CD14-positive monocyte (primary cell): ENCODE measurements around the gene PCGF1. TPM values are rescaled to one million over a fixed set of nuclear protein-coding genes. Genes with fewer than 3 reads are reported as not detected.

ENCODE experiments used
- DNase-seq, 3 donors: peaks; one replicate each; pipeline ENCODE4 v3.0.0-alpha.2; 2011 to 2022
- H2AFZ ChIP-seq: 2 replicates; pipeline ENCODE4 v1.6.0; 2012; ENCODE audit warnings: mild to moderate bottlenecking, low read depth, low read length, inconsistent platforms; ENCODE audit not compliant: insufficient read depth, poor library complexity, severe bottlenecking
- H3K27ac ChIP-seq, 2 donors: 1 replicate in 1 of 2; 2 replicates in 1 of 2; pipeline ENCODE4 v1.5.1; 2012 to 2013; ENCODE audit warnings: low read length in 2 of 2, control low read depth in 1 of 2, inconsistent platforms in 1 of 2, low read depth in 1 of 2, mild to moderate bottlenecking in 1 of 2
- H3K27me3 ChIP-seq, 2 donors: one replicate each; pipeline versions ENCODE4 v1.6.0 to v1.6.1; 2011 to 2013; ENCODE audit warnings: low read length in 2 of 2; ENCODE audit not compliant: control insufficient read depth in 2 of 2, insufficient read depth in 2 of 2
- H3K36me3 ChIP-seq, 2 donors: replicated peaks in 1 of 2; 1 replicate in 1 of 2; 2 replicates in 1 of 2; pipeline versions ENCODE4 v1.5.1 to v1.6.1; 2012 to 2013; ENCODE audit warnings: low read length in 2 of 2, control low read depth in 1 of 2, inconsistent platforms in 1 of 2, mild to moderate bottlenecking in 1 of 2; ENCODE audit not compliant: insufficient read depth in 2 of 2, control insufficient read depth in 1 of 2
- H3K4me1 ChIP-seq, 2 donors: 1 replicate in 1 of 2; 2 replicates in 1 of 2; pipeline versions ENCODE4 v1.5.1 to v1.6.1; 2012 to 2013; ENCODE audit warnings: low read length in 2 of 2, control low read depth in 1 of 2, inconsistent platforms in 1 of 2, mild to moderate bottlenecking in 1 of 2, moderate library complexity in 1 of 2; ENCODE audit not compliant: insufficient read depth in 2 of 2, control insufficient read depth in 1 of 2
- H3K4me2 ChIP-seq: replicated peaks from 2 replicates; pipeline ENCODE3; 2012; ENCODE audit warnings: low read length, moderate library complexity, mild to moderate bottlenecking; ENCODE audit not compliant: poor library complexity, severe bottlenecking; ENCODE audit errors: extremely low read depth
- H3K4me3 ChIP-seq, 3 experiments: fragments of 200-600 bp in 1 of 3; sonication (generic) in 1 of 3; replicated peaks in 1 of 3; 1 replicate in 2 of 3; 2 replicates in 1 of 3; pipeline ENCODE4 v1.5.1; 2011 to 2013; ENCODE audit warnings: low read length in 3 of 3, mild to moderate bottlenecking in 3 of 3, control low read depth in 2 of 3, low read depth in 2 of 3, inconsistent platforms in 1 of 3, moderate library complexity in 1 of 3
- H3K79me2 ChIP-seq: 2 replicates; pipeline ENCODE4 v1.6.0; 2012; ENCODE audit warnings: mild to moderate bottlenecking, control low read depth, inconsistent platforms, low read length, moderate library complexity; ENCODE audit not compliant: insufficient read depth
- H3K9ac ChIP-seq: 2 replicates; pipeline ENCODE4 v1.6.0; 2017; ENCODE audit warnings: low read length, mild to moderate bottlenecking; ENCODE audit not compliant: insufficient read depth, poor library complexity, severe bottlenecking
- H3K9me3 ChIP-seq, 2 donors: replicated peaks in 1 of 2; 1 replicate in 1 of 2; 2 replicates in 1 of 2; pipeline versions ENCODE4 v1.5.1 to v1.6.1; 2012 to 2013; ENCODE audit warnings: low read length in 2 of 2, control low read depth in 1 of 2; ENCODE audit not compliant: control insufficient read depth in 1 of 2, insufficient read depth in 1 of 2
- H4K20me1 ChIP-seq: 2 replicates; pipeline ENCODE4 v1.6.0; 2012; ENCODE audit warnings: mild to moderate bottlenecking, low read length, control low read depth, moderate library complexity; ENCODE audit not compliant: insufficient read depth
- H3K27ac Mint-ChIP-seq, 7 donors: one replicate each; pipeline ENCODE4 v1.8.0; 2020; ENCODE audit warnings: mild to moderate bottlenecking in 7 of 7, mixed read lengths in 7 of 7, moderate library complexity in 6 of 7, inconsistent platforms in 2 of 7
- H3K27me3 Mint-ChIP-seq, 3 donors: one replicate each; pipeline ENCODE4 v1.8.0; 2021 to 2022; ENCODE audit warnings: low read depth in 3 of 3, mild to moderate bottlenecking in 3 of 3, mixed read lengths in 3 of 3, moderate library complexity in 3 of 3, inconsistent platforms in 1 of 3
- H3K36me3 Mint-ChIP-seq, 2 donors: one replicate each; pipeline ENCODE4 v1.8.0; 2020; ENCODE audit warnings: mixed read lengths in 2 of 2, inconsistent platforms in 1 of 2, mild to moderate bottlenecking in 1 of 2
- H3K4me1 Mint-ChIP-seq: one replicate; pipeline ENCODE4 v1.8.0; 2020; ENCODE audit warnings: mild to moderate bottlenecking, mixed read lengths
- H3K4me3 Mint-ChIP-seq, 2 donors: one replicate each; pipeline ENCODE4 v1.8.0; 2020; ENCODE audit warnings: mild to moderate bottlenecking in 2 of 2, mixed read lengths in 2 of 2, moderate library complexity in 1 of 2
- H3K9me3 Mint-ChIP-seq, 7 donors: one replicate each; pipeline ENCODE4 v1.8.0; 2020 to 2022; ENCODE audit warnings: mixed read lengths in 7 of 7, mild to moderate bottlenecking in 6 of 7, moderate library complexity in 6 of 7, inconsistent platforms in 2 of 7
- CTCF ChIP-seq: fragments of 200-600 bp; IDR thresholded peaks from one replicate; pipeline ENCODE4 v1.8.0; 2022; ENCODE audit warnings: antibody characterized with exemption, mild to moderate bottlenecking
- WGBS: methylation state at CpG from one replicate; pipeline ENCODE4 v1.1.5; 2013; ENCODE audit warnings: missing lambda C conversion rate; ENCODE audit not compliant: insufficient coverage; 5-methylcytosine and 5-hydroxymethylcytosine counted together
- intact Hi-C, 2 donors: fragments of 100-400 bp; cut with micrococcal nuclease; formaldehyde crosslinking; loops; one replicate each; pipeline versions ENCODE4 v1.15.0 to v1.15.1; 2023
- polyA plus RNA-seq, 3 donors: library from polyadenylated mRNA; depleted of rRNA in 1 of 3; unstranded in 2 of 3; stranded (reverse) in 1 of 3; fragments of 300-500 nt in 2 of 3; fragments of >200 nt in 1 of 3; fragmentation: Illumina TruSeq in 2 of 3; gene quantifications; 1 replicate in 2 of 3; 2 replicates in 1 of 3; pipeline ENCODE4 v1.2.3, GENCODE V29; 2012 to 2021

The PCGF1 gene
- polyA plus RNA-seq, 3 donors = 18.0 to 30.5 (median 20.5) TPM

- Mint-ChIP-seq H3K27ac (no peak overlapping the region), H3K36me3 (peaks cover 19 to 21% of the 10 kb centered on the region in 2 donors), H3K27me3 (peaks cover 4 to 5% (median 4%) of the 10 kb centered on the region in 3 donors), H3K4me1 (peaks cover 26% of the 10 kb centered on the region), H3K4me3 (no peak overlapping the region), H3K9me3 (no peaks in the 10 kb centered on the region)
- Histone ChIP-seq H3K4me3 (no peak overlapping the region), H3K27ac (no peak overlapping the region), H3K79me2 (peaks cover under 1% of the 10 kb centered on the region), H3K9ac (no peak overlapping the region), H3K9me3 (no peaks in the 10 kb centered on the region), H3K4me2 (no peak overlapping the region), H3K36me3 (peaks cover 6 to 18% of the 10 kb centered on the region in 2 donors), H3K4me1 (peaks cover 17 to 23% of the 10 kb centered on the region in 2 donors), H3K27me3 (no peaks in the 10 kb centered on the region), H2AFZ (no peak overlapping the region), H4K20me1 (no peaks in the 10 kb centered on the region)
- 99% methylated on average over 10 of the region's 10 CpGs for WGBS
- no peak for DNase-seq
- intact Hi-C loops = loop anchor here in 1 of 2 donors (10.0 kb wide), 1 partner anchor 49 kb away; no protein-coding TSS in a partner anchor
- no peak for TF ChIP-seq CTCF
Observed at GRCh38 chr2:74535440-74535965, 28.0 kb upstream of the PCGF1 start.

GRCh38 chr2:74534411-74534810 is 26.9 kb upstream of the PCGF1 start:
- intact Hi-C loops = loop anchor here in 1 of 2 donors (10.0 kb wide), 1 partner anchor 50 kb away; no protein-coding TSS in a partner anchor
- Histone ChIP-seq H3K9ac (no peak overlapping the region), H3K27ac (no peak overlapping the region), H3K4me3 (no peak overlapping the region), H3K4me1 (peaks cover 18 to 24% of the 10 kb centered on the region in 2 donors), H2AFZ (no peak overlapping the region), H3K9me3 (no peaks in the 10 kb centered on the region), H3K27me3 (no peaks in the 10 kb centered on the region), H3K36me3 (peaks cover 6 to 18% of the 10 kb centered on the region in 2 donors), H3K4me2 (no peak overlapping the region), H3K79me2 (peaks cover 10% of the 10 kb centered on the region), H4K20me1 (no peaks in the 10 kb centered on the region)
- H3K36me3 Mint-ChIP-seq = peaks cover 19 to 21% of the 10 kb centered on the region in 2 donors
- no peaks in the 10 kb centered on the region for H3K9me3 Mint-ChIP-seq
- H3K27me3 Mint-ChIP-seq = peaks cover 4 to 5% (median 4%) of the 10 kb centered on the region in 3 donors
- TF ChIP-seq CTCF = no peak
- H3K27ac Mint-ChIP-seq = peak overlapping the region in 1 of 7 donors; percentile 14
- DNase-seq = no peak
- peaks cover 24% of the 10 kb centered on the region for H3K4me1 Mint-ChIP-seq
- 96% methylated on average over 9 of the region's 12 CpGs for WGBS
- no peak overlapping the region for H3K4me3 Mint-ChIP-seq
